Tibial nerve (tissue), 4 donors: ENCODE results near the gene ARTN. TPM values are rescaled to one million over a fixed set of nuclear protein-coding genes. Genes with fewer than 3 reads are reported as not detected.
A peak's percentile ranks its signal among the peaks of the same experiment; 100 is the strongest.

Experiments used
- DNase-seq, 2 donors: peaks; one replicate each; pipeline ENCODE4 v3.0.0-alpha.2; 2019; ENCODE audit warnings: low spot score in 2 of 2
- H3K27ac ChIP-seq, 4 donors: fragments of 200-600 bp; sonication (generic) in 3 of 4; one replicate each; pipeline ENCODE4 v1.5.1; 2017 to 2019; ENCODE audit warnings: mild to moderate bottlenecking in 1 of 4
- H3K27me3 ChIP-seq, 2 donors: fragments of 200-600 bp; sonication (generic) in 1 of 2; one replicate each; pipeline versions ENCODE4 v1.5.1 to v1.6.0; 2017 to 2019
- H3K36me3 ChIP-seq, 3 donors: fragments of 200-600 bp; sonication (generic); one replicate each; pipeline ENCODE4 v1.5.1; 2018 to 2019
- H3K4me1 ChIP-seq, 4 donors: fragments of 200-600 bp; sonication (generic) in 3 of 4; one replicate each; pipeline ENCODE4 v1.5.1; 2017 to 2019
- H3K4me3 ChIP-seq, 4 donors: fragments of 200-600 bp; sonication (generic) in 3 of 4; one replicate each; pipeline ENCODE4 v1.5.1; 2017 to 2019; ENCODE audit warnings: mild to moderate bottlenecking in 1 of 4, moderate library complexity in 1 of 4
- H3K9me3 ChIP-seq, 4 donors: fragments of 200-600 bp; sonication (generic) in 3 of 4; one replicate each; pipeline ENCODE4 v1.5.1; 2017 to 2019
- EP300 ChIP-seq, 2 donors: sonication (generic); formaldehyde crosslinking; IDR thresholded peaks; one replicate each; pipeline ENCODE4 v1.6.1; 2017; ENCODE audit warnings: antibody characterized with exemption in 2 of 2, mild to moderate bottlenecking in 1 of 2
- POLR2A ChIP-seq, 2 donors: fragments of 450-650 bp; IDR thresholded peaks; one replicate each; pipeline ENCODE4 v1.6.1; 2017; ENCODE audit warnings: antibody characterized with exemption in 2 of 2, mild to moderate bottlenecking in 2 of 2, moderate library complexity in 2 of 2
- WGBS, 2 donors: methylation state at CpG; one replicate each; pipeline ENCODE4 v1.1.5; 2018; 5-methylcytosine and 5-hydroxymethylcytosine counted together
- total RNA-seq, 4 donors: library from RNA; depleted of rRNA; stranded (reverse); fragments of >200 nt; gene quantifications; one replicate each; pipeline ENCODE4 v1.1.0, GENCODE V29; 2016
- TF ChIP-seq, protein P1 (sequence below), 5 experiments: fragments of 200-600 bp in 3 of 5; fragments of 450-650 bp in 2 of 5; sonication (generic) in 3 of 5; IDR thresholded peaks; one replicate each; pipeline ENCODE4 v1.5.1; 2016 to 2019; ENCODE audit warnings: antibody characterized with exemption in 5 of 5, mild to moderate bottlenecking in 3 of 5, moderate library complexity in 2 of 5

The ARTN gene
- total RNA-seq, 4 donors from 2014 or later, result 0.66 to 1.4 TPM; not detected in 2

DNA sequence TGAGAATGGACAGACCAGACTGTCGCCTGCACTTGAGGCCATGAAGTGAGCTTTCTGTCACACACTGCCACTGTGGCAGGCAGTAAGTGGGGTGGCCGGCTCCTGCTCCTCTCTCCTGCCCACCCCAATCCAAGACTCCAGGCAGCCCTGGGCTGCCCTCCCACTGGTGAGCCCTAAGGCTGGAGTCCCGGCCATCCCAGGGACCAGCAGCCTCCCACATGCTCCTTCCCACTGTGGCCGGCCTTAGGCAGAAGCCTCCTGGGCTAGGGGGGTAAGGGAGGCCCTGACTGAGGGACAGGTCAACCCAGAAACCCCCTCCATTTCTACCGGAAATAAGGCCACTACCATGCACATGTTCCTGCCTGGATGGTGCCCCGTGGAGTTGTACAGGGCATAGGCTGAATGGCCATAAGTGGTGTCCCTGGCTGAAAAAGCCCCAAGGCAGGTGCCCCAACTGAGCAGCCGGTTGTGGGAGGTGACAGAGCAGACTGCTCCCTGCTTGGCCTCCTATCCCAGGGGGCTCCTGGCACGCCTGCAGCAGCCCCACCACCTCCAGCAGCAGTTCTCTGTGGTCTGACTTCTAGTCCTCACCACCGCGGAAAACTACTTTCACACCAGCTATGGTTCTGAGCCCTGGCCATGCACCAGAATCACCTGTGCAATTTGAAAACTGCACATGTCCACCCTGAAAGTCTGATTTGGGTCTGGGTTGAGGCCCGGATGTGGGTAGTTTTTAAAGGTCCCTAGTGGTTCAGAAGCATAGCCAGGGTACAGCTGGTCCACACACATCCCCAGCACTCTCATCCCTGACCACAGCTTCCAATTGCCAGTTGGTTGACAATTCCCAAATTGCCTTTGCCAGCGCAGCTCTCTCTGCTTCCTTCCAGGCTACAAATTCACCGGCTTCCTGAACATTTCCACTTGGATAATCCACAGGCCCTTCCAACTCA lies 1.6 kb upstream of the ARTN start:
- no peak overlapping the region for H3K27ac ChIP-seq
- DNase-seq, result no peak
- H3K27me3 ChIP-seq, result peaks cover 0 to 25% of the 10 kb centered on the region in 2 donors
- 85 to 91% methylated on average over 8 to 11 of the region's 13 CpGs for WGBS, 2 donors
- peaks cover 0 to 36% (median 21%) of the 10 kb centered on the region in 4 donors for H3K4me1 ChIP-seq
- no peaks in the 10 kb centered on the region for H3K9me3 ChIP-seq
- TF ChIP-seq POLR2A (IDR thresholded peaks at IDR 0.05), result no peak
- TF ChIP-seq, protein P1, sequence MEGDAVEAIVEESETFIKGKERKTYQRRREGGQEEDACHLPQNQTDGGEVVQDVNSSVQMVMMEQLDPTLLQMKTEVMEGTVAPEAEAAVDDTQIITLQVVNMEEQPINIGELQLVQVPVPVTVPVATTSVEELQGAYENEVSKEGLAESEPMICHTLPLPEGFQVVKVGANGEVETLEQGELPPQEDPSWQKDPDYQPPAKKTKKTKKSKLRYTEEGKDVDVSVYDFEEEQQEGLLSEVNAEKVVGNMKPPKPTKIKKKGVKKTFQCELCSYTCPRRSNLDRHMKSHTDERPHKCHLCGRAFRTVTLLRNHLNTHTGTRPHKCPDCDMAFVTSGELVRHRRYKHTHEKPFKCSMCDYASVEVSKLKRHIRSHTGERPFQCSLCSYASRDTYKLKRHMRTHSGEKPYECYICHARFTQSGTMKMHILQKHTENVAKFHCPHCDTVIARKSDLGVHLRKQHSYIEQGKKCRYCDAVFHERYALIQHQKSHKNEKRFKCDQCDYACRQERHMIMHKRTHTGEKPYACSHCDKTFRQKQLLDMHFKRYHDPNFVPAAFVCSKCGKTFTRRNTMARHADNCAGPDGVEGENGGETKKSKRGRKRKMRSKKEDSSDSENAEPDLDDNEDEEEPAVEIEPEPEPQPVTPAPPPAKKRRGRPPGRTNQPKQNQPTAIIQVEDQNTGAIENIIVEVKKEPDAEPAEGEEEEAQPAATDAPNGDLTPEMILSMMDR (IDR thresholded peaks at IDR 0.05), result no peak
- TF ChIP-seq EP300 (IDR thresholded peaks at IDR 0.05), result no peak
- peaks cover 0 to 23% (median 0%) of the 10 kb centered on the region in 3 donors for H3K36me3 ChIP-seq
- H3K4me3 ChIP-seq, result no peak overlapping the region

DNA sequence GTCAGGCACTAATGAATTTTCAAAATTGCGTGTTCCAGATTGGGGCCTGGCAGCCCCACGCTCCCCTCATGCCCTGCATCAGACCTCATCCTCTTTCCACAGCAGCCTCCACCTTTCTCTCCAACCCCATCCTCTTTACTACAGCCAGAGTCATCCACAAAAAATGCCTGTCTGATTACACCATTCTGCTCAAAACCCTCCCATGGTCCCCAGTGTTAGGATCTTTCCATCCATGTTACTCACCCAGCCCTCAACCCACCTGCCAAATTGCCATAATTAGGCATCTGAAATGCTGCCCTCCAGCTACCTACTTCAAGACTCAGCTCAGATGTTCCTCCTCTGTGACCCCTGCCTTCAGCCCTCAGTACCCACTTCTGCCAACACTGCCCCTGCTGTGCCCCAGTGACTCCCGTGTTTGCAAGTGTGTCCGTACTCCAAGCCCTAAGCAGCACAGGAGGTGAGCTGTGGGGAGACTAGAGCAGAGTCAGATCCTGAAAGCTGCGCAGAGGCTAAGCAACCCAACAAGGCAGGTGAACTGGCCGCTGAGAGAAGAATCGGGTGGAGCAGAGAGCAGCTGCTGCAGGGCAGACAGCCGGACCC lies 715 bp upstream of the ARTN start:
- 28% methylated on average over 8 of the region's 8 CpGs for WGBS, 2 donors
- no peak for TF ChIP-seq POLR2A (IDR thresholded peaks at IDR 0.05)
- TF ChIP-seq, protein P1 (IDR thresholded peaks at IDR 0.05), result no peak
- TF ChIP-seq EP300 (IDR thresholded peaks at IDR 0.05), result no peak
- Histone ChIP-seq H3K27me3 (peaks cover 0 to 25% of the 10 kb centered on the region in 2 donors), H3K4me1 (peaks cover 0 to 36% (median 21%) of the 10 kb centered on the region in 4 donors), H3K27ac (no peak overlapping the region), H3K4me3 (peak overlapping the region; percentile 22 to 45 (median 39)), H3K36me3 (peaks cover 0 to 22% (median 0%) of the 10 kb centered on the region in 3 donors), H3K9me3 (no peaks in the 10 kb centered on the region)
- DNase-seq, result no peak

DNA sequence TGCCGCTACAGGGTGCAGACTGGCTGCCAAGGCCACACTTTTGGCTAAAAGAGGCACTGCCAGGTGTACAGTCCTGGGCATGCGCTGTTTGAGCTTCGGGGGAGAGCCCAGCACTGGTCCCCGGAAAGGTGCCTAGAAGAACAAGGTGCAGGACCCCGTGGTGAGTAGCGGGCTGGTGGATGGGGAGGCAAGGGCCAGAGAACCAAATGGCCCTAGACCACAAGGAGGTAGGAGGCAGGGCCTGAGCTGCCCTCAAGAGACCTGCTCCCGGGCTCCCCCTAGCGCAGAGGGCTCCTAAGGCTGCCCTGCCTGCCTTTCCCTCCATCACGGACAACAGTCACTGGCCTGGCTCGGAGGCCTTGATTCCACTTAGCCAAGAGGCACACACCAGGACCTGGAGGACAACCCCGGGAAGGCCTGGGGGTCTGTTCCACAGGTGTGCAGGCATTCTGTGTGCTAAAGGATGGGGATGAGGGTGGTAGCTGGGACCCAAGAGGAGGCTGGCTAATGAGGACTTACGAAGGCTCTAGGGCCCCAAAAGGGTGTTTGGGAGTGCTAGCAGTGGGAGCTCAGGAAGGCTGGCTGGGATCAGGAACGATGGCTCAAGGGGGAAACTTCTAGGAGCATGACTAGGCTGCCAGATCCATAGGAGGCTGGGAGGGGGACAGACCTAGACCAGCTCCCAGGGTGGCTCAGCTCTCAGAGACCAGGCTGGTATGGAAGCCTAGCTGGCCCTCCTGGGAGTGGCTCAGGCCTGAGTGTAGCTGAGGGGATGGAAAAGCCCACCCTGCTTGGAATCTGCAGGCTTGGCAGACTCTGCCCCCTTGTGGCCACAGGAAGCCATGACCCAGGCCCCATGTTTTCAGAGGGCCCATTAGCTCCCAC lies 742 bp downstream of the ARTN start:
- peak in 1 of 2 donors; percentile 42 for DNase-seq
- peak overlapping the region in 2 of 4 donors; percentile 42 to 45 for H3K4me3 ChIP-seq
- WGBS, 2 donors, result 29 to 39% methylated on average over 13 of the region's 13 CpGs
- peaks cover 0 to 36% (median 21%) of the 10 kb centered on the region in 4 donors for H3K4me1 ChIP-seq
- H3K9me3 ChIP-seq, result no peaks in the 10 kb centered on the region
- peaks cover 0 to 22% (median 0%) of the 10 kb centered on the region in 3 donors for H3K36me3 ChIP-seq
- no peak overlapping the region for H3K27ac ChIP-seq
- TF ChIP-seq, protein P1 (IDR thresholded peaks at IDR 0.05), result peak; percentile 86 to 94 (median 87)
- TF ChIP-seq POLR2A (IDR thresholded peaks at IDR 0.05) (no peak), EP300 (IDR thresholded peaks at IDR 0.05) (no peak)
- H3K27me3 ChIP-seq, result peaks cover 0 to 25% of the 10 kb centered on the region in 2 donors

DNA sequence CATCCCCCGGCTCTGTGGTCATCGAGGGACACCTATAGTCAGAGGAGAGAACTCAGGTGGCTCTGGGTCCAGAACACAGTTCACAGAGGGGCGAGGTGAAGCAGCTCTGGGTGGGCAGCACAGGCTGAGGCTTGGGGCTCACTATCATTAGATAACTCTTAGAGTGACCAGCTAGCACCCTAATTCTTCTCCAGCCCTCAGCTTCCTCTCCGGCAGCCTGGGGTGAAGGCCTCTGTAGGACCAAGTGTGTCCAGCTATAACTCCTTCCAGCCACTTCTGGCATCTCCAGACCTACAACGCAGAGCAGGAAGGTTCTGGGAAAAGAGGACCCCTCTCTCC lies 1.4 kb downstream of the ARTN start:
- Histone ChIP-seq H3K4me3 (no peak overlapping the region), H3K27ac (no peak overlapping the region), H3K4me1 (peaks cover 0 to 36% (median 21%) of the 10 kb centered on the region in 4 donors), H3K36me3 (peaks cover 0 to 16% (median 0%) of the 10 kb centered on the region in 3 donors), H3K27me3 (peaks cover 0 to 25% of the 10 kb centered on the region in 2 donors), H3K9me3 (no peaks in the 10 kb centered on the region)
- no peak for DNase-seq
- WGBS, 2 donors, result 35 to 45% methylated on average over 5 of the region's 5 CpGs
- TF ChIP-seq POLR2A (IDR thresholded peaks at IDR 0.05) (no peak), EP300 (IDR thresholded peaks at IDR 0.05) (no peak)
- TF ChIP-seq, protein P1 (IDR thresholded peaks at IDR 0.05), result no peak
